GM21737 (cell line): ENCODE measurements around the gene MLH1.
"Not testable (repeated sequence)": the region's sequence is repeated elsewhere in the genome, so short reads cannot be mapped to it uniquely, and the experiment has no call there.

ENCODE experiments used
- ATAC-seq: cut with Tn5 transposase; IDR thresholded peaks from one replicate; pipeline ENCODE4 v1.9.1; 2021; ENCODE audit warnings: mild to moderate bottlenecking, moderate library complexity; ENCODE audit not compliant: unreplicated experiment

The MLH1 gene

DNA sequence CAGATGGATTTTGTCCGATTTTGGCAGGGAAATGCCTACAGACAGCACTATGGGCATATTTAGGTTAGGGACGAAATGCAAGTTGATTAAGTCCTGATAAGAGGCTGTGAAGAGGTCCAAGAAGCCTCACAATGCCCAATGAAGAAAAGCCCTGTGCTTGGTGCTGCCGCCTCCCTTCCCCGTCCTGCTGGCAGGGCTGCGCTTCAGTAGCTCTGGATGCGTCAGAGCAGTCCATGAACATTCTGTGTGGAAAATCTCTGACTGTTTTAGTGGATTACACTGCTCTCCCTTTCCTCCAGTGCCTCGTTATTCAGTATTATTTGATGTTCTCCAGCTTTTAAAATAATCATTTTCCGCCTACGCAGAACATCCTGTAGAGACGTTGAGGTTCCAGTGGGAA is 39.6 kb downstream of the MLH1 start:
- no peak for ATAC-seq

DNA sequence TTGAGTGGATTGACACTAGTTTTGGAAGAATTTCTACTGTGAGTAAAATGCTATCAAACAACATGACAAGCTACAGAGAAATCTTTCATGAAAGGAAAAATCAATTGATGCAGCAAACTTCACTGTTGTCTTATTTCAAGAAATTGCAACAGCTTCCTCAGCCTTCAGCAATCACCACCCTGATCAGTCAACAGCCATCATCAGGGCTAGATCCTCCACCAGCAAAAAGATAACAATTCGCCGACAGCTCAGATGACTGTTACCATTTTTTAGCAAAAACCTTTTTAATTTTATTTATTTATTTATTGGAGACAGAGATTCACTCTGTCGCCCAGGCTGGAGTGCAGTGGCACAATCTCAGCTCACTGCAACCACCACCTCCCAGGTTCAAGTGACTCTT is 44.0 kb downstream of the MLH1 start:
- no peak for ATAC-seq

DNA sequence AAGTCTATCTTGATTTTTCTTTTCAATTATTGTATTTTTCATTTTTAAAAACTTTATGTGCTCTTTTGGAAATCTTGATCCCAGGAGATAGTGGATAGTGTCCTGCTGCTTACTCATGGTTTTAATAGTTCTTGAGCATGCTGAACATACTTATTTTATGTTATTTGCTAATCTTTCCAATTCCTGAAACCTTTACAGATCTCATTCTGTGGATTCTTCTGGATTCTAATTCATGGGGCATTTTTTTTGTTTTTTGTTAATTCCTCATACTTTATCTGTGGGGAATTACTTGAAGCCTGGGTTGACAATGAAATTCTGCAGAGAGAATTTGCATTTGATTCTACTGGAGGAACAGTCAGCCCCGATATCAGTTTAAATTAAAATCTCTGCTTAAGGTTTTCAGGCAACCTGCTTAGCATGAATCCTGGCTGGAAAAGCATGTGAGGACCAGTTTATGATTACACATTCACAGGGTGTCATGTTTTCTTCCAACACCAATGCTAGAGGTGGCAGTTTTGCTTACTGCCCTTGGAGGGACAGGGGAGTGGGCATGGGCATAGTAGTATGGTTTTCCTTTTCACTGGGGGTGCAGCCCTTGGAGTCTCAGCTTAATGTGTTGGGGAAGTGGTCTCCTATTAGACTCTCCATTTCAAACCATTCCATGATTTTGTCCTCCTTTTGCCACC is 46.0 kb downstream of the MLH1 start:
- ATAC-seq: no peak

DNA sequence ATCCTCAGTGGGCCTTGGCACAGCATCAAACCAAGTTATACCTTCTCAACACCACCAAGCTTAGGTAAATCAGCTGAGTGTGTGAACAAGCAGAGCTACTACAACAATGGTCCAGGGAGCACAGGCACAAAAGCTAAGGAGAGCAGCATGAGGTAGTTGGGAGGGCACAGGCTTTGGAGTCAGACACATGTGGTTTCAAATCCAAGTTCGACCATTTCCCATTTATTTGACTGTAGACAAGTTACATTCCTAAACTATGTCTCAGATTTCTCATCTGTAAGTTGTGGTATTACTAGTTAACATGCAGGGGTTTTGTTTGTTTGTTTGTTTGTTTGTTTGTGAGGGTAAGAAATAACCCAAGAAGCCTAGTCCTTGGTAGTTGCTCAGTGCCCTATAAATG is 46.9 kb downstream of the MLH1 start:
- no peak for ATAC-seq

DNA sequence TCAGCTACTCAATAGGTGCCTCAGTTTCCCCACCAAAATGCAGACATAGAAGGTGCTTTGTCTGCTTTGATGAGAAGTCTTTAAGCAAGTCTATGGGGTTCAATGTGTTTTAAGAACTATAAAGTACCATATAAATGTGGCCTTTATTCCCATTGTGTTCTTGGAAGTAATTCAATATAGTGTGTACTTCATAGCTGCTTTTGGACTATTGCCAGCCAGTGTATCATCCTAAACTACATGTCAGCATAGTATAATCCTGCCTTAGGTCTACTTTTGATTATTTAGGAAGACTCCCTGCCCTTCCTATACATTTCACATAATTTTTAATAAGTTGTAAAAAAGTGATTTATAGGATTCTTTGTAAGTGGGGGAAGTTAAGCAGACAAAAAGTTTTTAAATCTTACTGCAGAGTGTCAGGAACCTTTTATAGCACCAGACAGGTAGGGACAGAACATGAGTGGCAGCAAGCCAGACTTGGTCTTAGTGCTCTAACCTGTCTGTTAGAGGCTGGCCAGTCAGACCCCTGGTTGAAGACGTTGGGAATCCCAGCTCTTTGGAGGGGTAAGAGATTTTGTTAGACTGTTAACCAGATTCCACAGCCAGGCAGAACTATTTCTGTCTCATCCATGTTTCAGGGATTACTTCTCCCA is 48.4 kb downstream of the MLH1 start:
- ATAC-seq: no peak

DNA sequence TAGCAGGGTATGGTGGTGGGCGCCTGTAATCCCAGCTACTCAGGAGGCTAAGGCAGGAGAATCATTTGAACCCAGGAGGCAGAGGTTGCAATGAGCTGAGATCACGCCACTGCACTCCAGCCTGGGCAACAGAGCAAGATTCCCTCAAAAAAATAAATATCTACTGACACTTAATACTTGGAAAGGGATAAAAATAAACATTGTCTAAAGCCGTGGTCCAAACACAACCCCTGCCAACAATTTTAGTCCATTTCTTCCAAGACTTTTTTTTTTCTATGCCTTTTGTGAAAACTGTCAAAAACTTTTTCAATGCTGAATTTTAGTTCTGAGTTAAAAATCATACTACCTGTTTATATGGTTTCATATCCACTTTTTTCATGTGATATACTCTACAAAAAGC is 49.4 kb downstream of the MLH1 start:
- not testable (repeated sequence) for ATAC-seq

DNA sequence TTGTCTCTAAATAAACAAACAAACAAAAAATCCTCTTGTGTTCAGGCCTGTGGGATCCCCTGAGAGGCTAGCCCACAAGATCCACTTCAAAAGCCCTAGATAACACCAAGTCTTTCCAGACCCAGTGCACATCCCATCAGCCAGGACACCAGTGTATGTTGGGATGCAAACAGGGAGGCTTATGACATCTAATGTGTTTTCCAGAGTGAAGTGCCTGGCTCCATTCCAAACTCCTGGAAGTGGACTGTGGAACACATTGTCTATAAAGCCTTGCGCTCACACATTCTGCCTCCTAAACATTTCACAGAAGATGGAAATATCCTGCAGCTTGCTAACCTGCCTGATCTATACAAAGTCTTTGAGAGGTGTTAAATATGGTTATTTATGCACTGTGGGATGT is 57.0 kb downstream of the MLH1 start:
- no peak for ATAC-seq

DNA sequence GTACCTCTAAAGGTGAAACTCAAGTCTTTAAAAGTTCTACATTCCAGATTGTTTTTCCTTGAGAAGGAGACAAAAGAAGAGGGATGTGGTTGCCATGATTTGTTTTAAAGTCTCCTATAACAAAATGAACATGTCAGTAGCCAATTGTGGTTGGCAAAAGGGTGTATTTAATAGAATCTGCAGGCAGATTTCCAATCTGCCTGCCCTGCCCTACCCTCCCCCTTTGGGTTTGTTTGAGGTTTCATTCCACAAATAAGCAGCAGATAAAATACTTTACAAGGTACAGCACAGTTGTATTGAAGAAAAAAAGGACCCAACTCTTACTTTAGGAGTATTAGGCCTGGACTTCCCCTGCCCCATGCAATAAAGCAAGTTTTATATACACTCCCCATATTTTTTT is 59.5 kb downstream of the MLH1 start:
- ATAC-seq: no peak

DNA sequence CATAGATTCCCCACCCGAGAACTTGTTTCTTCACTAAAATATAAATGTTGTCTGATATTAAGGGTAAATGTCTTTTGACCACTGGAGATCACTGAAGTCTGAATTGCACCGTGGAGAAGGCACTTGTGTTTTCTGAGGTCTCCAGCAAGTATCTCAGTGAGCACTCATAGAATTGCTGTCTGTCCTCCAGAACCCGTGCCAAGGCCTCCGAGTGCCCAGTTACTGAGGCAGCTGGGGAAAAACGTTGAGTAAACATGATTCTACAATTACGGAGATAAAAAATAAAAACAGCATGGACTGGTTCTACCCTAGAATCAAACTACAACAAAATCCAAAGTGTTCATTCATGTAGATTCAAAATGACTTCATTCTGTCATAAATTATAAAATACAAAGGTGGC is 60.0 kb downstream of the MLH1 start:
- no peak for ATAC-seq

DNA sequence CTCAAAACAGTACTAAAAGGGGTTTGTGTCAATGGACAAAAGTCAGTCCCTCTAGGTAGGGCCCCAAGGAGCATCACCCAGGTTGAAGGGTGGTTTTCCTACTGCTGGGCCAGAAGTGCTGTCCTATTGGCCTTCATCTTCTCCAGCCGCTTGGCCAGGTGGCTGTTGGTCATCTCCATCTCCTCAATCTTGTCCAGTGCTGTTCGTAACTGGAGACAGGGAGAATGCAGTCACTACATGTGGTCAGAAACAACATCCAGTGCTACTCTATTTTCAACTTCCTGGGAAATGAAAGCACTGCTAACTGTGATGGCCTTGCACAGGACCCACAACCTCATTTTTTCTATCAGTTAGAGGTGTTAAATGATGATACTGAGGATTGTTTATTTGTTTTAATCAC is 60.4 kb downstream of the MLH1 start:
- ATAC-seq: no peak

DNA sequence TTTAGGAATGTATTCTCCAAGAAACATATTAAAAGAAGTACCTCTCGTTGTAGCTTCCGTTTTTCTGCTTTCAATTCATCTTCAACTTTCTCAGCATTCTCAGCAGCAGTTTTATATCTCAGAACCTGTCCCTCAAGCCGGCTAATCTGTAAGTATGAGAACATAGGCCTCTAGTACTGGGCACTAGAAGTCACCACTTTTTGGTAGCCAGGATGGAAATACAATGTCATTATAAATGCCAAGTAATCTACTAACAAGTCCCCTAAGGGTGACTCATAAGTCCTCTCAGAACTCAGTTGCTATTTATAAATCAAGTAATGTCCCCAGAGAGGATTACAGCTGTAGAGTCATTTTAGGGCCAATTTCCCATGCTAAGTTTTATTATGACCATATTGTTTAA is 61.1 kb downstream of the MLH1 start:
- peak; percentile 76 for ATAC-seq

DNA sequence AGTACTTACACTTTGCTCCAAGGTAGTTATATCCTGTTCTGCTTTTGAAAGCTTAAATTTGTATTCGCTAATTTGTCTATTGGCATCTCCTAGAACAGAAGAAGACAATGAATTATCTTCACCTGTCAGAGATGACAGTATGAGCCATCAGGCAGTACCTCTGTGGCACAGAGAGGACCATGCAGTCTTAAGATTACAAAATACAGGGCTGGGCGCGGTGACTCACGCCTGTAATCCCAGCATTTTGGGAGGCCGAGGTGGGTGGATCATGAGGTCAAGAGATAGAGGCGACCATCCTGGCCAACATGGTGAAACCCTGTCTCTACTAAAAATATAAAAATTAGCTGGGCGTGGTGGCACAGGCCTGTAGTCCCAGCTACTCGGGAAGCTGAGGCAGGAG is 61.8 kb downstream of the MLH1 start:
- not testable (repeated sequence) for ATAC-seq

DNA sequence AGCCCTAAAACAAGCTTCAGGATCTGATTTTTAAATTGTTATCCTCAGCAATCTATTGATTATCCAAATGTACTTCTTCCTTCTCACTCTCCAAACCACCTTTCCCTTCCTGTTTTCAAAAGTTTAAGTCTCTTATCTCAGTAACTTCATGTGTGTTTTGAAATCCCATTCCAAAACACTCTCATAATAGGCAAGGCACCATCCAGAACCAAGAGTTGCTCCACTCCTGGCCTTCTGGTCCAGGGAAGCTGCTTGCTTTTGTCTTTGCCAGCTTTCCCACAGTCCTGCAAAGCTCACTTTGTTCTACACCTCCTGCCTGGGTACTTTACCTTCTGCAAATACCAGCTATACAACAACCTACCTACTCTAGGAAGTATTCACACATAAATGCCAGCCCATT is 63.5 kb downstream of the MLH1 start:
- ATAC-seq: no peak

DNA sequence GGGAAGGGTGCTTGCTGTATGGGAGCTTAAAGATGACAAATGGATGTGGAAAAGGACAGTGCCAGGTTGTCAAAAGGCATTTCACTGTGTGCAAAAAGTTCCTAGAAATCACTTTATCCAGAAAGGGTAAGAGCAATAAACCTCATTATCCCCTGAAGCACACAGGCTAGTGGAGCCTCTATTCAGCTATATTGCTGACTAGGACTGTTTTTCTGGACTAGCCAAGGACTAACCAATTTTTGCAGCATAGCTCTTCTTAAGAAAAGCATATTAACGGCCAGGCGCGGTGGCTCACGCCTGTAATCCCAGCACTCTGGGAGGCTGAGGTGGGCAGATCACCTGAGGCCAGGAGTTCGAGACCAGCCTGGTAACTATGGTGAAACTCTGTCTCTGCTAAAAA is 64.8 kb downstream of the MLH1 start:
- ATAC-seq: no peak

DNA sequence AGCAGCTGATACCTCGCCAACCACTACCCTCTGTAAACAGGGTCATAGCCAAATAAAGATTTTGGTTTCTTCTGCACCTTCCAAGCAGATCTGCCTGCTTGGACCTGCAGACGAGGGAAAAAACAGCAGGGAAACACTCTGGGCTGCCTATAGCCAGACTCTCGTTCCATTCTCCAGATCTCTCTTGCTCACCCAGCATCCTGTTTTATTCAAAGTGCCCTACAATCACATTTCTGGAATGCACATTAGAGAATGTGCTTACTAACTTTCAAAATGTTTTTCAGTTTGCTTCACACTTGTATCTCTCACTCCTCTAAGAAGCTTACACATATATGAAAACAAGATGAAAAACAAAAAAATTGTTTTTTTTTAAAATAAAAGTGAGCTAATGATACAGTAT is 71.4 kb downstream of the MLH1 start:
- no peak for ATAC-seq

DNA sequence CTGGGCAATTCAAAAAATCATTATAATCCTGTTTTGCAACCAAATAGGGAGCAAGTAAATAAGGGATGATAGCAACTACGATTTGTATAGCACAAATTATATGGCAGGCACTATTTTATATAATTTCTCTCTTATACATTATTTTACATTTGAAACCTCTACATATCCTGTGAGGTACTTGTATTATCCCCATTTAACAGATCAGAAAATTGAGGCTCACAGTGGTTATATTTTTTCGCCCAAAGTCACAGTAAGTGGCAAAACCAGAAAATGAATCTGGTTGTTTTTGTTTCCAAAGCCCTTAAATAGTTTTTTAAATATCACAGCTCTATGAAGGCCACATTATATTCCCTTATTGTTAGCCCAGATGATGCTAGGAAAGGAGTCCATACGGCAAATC is 74.3 kb downstream of the MLH1 start:
- no peak for ATAC-seq

DNA sequence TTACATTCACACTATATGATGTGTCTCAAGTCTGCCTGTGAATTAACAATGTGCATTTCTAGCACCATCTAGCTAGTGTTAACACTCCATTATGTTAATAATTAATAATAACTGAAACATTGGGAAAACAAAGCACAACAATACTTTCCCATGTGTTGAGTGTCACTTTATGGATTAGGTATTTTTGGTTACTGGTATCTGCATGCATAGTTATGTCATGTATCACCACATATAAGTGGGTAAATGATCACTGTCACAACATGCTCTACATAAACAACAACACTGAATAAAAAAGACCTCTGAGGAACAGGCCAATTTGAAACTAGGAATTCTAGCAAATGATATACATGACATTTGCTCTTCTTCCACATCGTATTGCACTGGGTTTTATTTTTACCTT is 74.7 kb downstream of the MLH1 start:
- ATAC-seq: no peak

DNA sequence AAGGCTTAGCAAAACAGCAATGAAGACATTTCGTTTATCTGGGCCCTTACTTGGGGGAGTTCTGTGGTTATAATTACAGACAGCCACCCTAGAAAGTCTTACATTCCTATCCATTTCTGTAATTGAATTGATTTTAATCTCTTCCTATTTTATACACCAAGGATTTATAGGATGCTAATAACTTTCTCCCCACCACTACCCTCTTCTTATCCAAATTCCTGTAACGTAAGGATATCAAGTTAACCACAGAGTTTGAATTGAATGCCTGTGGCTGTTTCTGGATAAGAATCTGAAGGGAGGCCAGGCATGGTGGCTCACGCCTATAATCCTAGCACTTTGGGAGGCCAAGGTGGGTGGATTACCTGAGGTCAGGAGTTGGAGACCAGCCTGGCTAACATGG is 78.6 kb downstream of the MLH1 start:
- no peak for ATAC-seq

DNA sequence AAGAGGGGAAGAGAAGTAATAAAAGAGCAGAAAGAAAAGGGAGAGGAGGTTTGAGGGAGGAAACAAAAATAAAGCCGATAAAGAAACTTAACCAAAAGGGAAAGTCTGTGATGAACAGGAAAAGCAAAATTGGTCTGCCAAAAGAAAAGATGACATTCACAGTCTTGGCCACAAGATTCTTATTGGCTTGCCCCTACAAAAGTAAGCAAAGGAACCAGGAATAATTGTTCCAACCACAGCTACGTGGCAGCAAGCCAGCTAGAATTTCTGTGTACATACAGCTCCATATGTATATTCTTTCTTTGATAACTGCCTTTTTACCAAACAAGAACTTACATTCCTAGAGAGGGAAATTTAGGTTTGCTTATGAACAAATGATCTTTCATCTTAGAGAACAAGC is 79.6 kb downstream of the MLH1 start:
- no peak for ATAC-seq

DNA sequence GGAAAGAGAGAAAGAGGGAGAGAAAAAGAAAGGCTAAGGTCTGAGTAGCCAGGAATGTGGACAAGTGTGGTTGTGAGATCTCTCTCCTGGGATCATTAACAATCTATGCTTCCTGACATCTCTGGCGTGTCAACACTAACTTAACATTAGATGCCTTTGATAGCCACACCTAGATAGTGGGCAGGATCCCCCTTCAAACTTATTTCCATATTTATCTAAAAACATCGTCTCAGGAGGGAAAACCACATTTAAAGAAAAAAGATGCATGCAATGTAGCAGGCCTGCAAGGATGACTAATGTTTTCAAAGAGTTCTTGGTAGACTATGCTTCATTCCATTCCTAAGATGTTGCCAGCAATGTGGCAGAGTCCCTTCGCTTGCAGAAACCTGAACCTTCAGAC is 80.9 kb downstream of the MLH1 start:
- no peak for ATAC-seq

DNA sequence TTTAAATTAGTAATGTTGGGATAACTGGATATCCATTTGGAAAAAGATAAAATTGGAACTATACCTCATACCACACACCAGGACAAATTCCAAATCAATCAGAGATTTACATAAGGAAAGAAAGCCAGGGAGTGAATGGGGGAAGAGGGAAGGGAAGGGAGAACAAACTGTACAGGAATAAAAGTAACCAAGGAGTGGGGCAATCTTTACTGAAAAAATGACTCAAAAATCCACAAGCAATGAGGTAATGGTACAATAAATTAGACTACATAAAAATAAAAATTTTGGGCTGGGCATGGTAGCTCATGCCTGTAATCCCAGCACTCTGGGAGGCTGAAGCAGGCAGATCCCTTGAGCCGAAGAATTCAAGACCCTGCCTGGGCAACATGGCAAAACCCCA is 82.6 kb downstream of the MLH1 start:
- no peak for ATAC-seq

DNA sequence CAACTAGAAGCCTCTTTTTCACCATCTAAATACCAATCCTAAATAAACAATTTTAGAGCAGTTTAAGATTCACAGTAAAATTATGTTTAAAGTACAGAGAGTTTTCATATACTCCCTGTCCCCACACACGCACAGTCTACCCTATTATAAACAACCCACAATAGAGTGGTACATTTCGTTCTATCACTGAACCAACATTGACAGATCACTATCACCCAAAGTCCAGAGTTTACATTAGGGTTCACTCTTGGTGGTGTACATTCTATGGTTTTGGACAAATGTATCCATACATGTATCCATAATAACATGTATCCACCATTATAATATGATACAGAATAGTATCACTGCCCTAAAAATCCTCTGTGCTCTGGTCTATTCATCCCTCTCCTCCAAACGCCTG is 89.0 kb downstream of the MLH1 start:
- ATAC-seq: no peak

DNA sequence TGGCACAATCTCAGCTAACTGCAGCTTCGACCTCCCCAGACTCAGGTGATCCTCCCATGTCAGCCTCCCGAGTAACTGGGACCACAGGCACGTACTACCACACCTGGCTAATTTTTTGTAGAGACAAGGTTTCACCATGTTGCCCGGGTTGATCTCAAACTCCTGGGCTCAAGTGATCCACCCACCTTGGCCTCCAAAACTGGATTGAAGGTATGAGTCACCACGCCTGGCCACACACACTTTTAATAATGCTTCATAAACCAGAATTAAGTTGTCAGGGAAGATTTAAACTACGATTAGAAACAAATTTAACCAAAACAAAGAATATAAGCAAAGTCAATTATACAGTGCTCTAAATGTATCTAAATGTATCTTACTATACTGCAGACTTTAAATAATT is 93.6 kb downstream of the MLH1 start:
- no peak for ATAC-seq
